ENCODE data around the gene VPS11.

VPS11 gene

GRCh38 chr11:119126675-119127268, 59.2 kb downstream of the VPS11 start:
- H3K27me3 Mint-ChIP-seq (ENCODE audit: low read depth, poor library complexity): peaks cover 7% of the 10 kb centered on the region
- peaks cover 60% of the 10 kb centered on the region for H3K36me3 Mint-ChIP-seq (ENCODE audit: low read depth)
- H3K4me3 Mint-ChIP-seq: no peak overlapping the region
- H3K27ac Mint-ChIP-seq: peak overlapping the region; percentile 78
- TF ChIP-seq CTCF (IDR thresholded peaks at IDR 0.05): no peak
- no peaks in the 10 kb centered on the region for H3K9me3 Mint-ChIP-seq
- DNase-seq: no peak
- peaks cover 26% of the 10 kb centered on the region for H3K4me1 Mint-ChIP-seq

DNA sequence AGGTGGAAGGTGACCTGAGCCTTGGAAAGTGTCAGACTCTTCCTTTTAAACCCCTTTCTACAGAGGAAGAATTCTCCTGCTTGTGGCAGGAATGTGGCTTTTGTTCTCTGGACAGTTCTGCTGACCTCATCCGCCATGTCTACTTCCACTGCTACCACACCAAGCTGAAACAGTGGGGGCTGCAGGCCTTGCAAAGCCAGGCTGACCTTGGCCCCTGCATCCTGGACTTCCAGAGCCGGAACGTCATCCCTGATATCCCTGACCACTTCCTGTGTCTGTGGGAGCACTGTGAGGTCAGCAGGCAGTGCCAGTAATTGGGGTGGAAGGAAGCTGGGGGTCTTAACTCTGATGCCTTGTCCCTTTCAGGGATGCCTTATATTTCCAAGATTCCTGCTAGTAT, 63.0 kb downstream of the VPS11 start:
- TF ChIP-seq CTCF (IDR thresholded peaks at IDR 0.05): no peak
- peak overlapping the region; percentile 39 for H3K27ac Mint-ChIP-seq
- peaks cover 3% of the 10 kb centered on the region for H3K27me3 Mint-ChIP-seq (ENCODE audit: low read depth, poor library complexity)
- peaks cover 68% of the 10 kb centered on the region for H3K36me3 Mint-ChIP-seq (ENCODE audit: low read depth)
- DNase-seq: no peak
- H3K4me3 Mint-ChIP-seq: no peak overlapping the region
- no peaks in the 10 kb centered on the region for H3K9me3 Mint-ChIP-seq
- H3K4me1 Mint-ChIP-seq: peaks cover 10% of the 10 kb centered on the region
